Kidney glomerular epithelial cell (primary cell): ENCODE measurements around the gene MEGF6.

Experiments
- DNase-seq: peaks from one replicate; lab custom pipeline; 2025; lab: John Stamatoyannopoulos, UW

The MEGF6 gene

DNA sequence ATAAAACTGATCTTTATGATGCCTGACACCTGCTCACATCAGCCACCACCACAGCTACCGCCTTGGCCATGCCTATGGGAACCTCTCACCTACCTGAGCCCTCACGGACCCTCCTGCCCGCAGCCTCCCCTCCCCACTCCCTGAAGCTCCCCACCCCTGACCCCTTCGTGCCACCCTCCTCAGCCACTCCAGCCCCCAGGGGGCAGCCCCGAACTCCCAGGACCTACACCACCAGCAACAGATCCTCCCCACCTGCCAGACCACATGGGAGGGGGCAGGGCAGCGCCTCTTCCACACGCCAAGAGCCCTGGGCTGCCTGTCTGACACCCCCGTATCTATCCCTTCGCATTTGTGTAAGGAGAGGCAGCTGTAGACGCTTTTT, 171.0 kb downstream of the MEGF6 start:
- no peak for DNase-seq
